NT2/D1 (cell line): Measurements from ENCODE around the gene SLC45A1.

Experiments
- DNase-seq: peaks from one replicate; pipeline ENCODE4 v3.0.0-alpha.2; 2011; ENCODE audit warnings: low read depth, low spot score
- H3K27me3 ChIP-seq: 2 replicates; pipeline ENCODE4 v1.6.0; 2011; ENCODE audit warnings: mild to moderate bottlenecking; ENCODE audit not compliant: insufficient read length, insufficient read depth
- H3K36me3 ChIP-seq: 2 replicates; pipeline ENCODE4 v1.6.1; 2011; ENCODE audit warnings: mild to moderate bottlenecking, low read length, mixed read lengths; ENCODE audit not compliant: insufficient read depth, insufficient read length
- H3K4me1 ChIP-seq: 2 replicates; pipeline ENCODE4 v1.5.1; 2011; ENCODE audit not compliant: insufficient read depth, insufficient read length
- H3K4me3 ChIP-seq: 2 replicates; pipeline ENCODE4 v1.5.1; 2011; ENCODE audit warnings: low read depth; ENCODE audit not compliant: insufficient read length
- H3K9ac ChIP-seq: 2 replicates; pipeline ENCODE4 v1.6.0; 2011; ENCODE audit warnings: low read depth; ENCODE audit not compliant: insufficient read length
- H3K9me3 ChIP-seq: 2 replicates; pipeline ENCODE4 v1.5.1; 2011; ENCODE audit warnings: mild to moderate bottlenecking, low read length; ENCODE audit not compliant: insufficient read depth
- SUZ12 ChIP-seq: IDR thresholded peaks from 2 replicates; pipeline ENCODE4 v1.6.1; 2011; ENCODE audit not compliant: insufficient read length, insufficient read depth; ENCODE audit errors: extremely low read depth
- YY1 ChIP-seq: IDR thresholded peaks from 2 replicates; pipeline ENCODE4 v1.6.1; 2011; ENCODE audit not compliant: insufficient read length, insufficient read depth
- ZNF274 ChIP-seq: IDR thresholded peaks from 2 replicates; pipeline ENCODE4 v1.6.1; 2011; ENCODE audit warnings: mild to moderate bottlenecking, low read depth, low read length

SLC45A1 gene

DNA sequence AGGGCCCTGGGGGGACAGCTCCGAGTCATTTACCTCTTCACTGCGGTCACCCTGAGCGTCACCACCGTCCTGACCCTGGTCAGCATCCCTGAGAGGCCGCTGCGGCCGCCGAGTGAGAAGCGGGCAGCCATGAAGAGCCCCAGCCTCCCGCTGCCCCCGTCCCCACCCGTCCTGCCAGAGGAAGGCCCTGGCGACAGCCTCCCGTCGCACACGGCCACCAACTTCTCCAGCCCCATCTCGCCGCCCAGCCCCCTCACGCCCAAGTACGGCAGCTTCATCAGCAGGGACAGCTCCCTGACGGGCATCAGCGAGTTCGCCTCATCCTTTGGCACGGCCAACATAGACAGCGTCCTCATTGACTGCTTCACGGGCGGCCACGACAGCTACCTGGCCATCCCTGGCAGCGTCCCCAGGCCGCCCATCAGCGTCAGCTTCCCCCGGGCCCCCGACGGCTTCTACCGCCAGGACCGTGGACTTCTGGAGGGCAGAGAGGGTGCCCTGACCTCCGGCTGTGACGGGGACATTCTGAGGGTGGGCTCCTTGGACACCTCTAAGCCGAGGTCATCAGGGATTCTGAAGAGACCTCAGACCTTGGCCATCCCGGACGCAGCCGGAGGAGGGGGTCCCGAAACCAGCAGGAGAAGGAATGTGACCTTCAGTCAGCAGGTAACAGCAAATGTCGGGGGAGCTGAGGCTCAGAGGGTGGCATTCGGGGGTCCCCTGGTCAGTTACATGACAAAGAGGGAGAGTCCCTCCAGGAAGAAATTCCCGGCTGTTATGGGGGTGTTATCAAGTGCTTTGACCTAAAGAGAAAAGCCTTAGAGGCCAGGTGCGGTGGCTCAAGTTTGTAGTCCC, 12.6 kb downstream of the SLC45A1 start:
- no peaks in the 10 kb centered on the region for H3K27me3 ChIP-seq
- no peak overlapping the region for H3K4me3 ChIP-seq
- no peak for TF ChIP-seq ZNF274
- no peak overlapping the region for H3K9ac ChIP-seq
- no peaks in the 10 kb centered on the region for H3K36me3 ChIP-seq
- no peaks in the 10 kb centered on the region for H3K4me1 ChIP-seq
- DNase-seq: no peak
- H3K9me3 ChIP-seq: no peaks in the 10 kb centered on the region

DNA sequence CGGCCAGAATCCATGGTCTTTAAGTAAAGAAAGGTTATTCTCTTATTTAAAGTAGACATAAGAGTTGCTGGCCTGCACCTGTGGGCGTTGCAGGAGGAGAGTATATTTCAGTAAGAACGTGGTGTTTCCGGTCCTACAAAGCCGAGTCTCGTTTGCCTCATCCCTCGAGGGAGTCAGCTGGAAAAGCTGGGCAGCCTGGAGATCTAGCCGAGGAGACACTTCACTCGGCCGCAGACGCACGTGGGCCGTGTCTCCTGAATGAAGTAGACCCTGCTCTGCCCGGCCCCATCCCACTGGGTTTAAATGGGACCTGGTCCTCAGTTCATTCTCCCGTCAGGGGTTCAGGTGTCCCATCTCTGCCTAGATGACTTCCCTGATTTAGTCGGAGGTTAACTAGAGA, 14.9 kb downstream of the SLC45A1 start:
- no peak for DNase-seq
- H3K27me3 ChIP-seq: no peaks in the 10 kb centered on the region
- no peaks in the 10 kb centered on the region for H3K4me1 ChIP-seq
- H3K36me3 ChIP-seq: no peaks in the 10 kb centered on the region
- no peak overlapping the region for H3K9ac ChIP-seq
- no peak for TF ChIP-seq ZNF274
- no peak for TF ChIP-seq YY1
- TF ChIP-seq SUZ12: no peak
- H3K4me3 ChIP-seq: no peak overlapping the region
- no peaks in the 10 kb centered on the region for H3K9me3 ChIP-seq

DNA sequence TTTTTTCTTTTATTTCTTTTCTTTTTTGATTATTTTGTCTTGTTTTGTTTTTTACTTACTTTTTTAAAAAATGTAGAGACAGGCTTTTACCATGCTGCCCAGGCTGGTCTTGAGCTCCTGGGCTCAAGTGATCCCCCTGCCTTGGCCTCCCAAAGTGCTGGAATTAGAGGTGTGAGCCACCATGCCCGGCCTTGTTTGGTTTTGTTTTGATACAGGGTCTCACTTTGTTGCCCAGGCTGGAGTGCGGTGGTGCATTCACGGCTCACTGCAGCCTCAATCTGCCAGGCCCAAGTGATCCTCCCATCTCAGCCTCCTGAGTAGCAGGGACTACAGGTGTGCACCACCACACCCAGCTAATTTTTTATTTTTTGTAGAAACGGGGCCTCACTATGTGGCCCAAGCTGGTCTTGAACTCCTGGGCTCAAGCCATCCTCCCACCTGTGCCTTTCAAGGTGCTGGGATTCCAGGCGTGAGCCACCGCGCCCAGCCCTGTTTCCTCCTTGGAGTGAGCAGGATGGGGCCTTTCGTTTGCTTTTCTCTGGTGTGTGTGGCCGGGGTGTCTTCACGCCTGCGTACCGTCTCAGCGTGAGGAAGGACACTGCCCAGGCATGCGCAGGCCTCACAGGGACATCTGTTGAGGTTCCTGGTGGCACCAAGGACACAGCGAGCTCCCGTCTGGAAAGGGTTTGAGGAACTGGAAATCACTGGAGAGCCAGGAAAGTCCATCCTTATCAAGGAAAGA, 15.5 kb downstream of the SLC45A1 start:
- TF ChIP-seq YY1 (no peak), ZNF274 (no peak), SUZ12 (no peak)
- Histone ChIP-seq H3K36me3 (no peaks in the 10 kb centered on the region), H3K27me3 (no peaks in the 10 kb centered on the region), H3K9ac (no peak overlapping the region), H3K4me3 (no peak overlapping the region), H3K9me3 (no peaks in the 10 kb centered on the region), H3K4me1 (no peaks in the 10 kb centered on the region)
- no peak for DNase-seq

DNA sequence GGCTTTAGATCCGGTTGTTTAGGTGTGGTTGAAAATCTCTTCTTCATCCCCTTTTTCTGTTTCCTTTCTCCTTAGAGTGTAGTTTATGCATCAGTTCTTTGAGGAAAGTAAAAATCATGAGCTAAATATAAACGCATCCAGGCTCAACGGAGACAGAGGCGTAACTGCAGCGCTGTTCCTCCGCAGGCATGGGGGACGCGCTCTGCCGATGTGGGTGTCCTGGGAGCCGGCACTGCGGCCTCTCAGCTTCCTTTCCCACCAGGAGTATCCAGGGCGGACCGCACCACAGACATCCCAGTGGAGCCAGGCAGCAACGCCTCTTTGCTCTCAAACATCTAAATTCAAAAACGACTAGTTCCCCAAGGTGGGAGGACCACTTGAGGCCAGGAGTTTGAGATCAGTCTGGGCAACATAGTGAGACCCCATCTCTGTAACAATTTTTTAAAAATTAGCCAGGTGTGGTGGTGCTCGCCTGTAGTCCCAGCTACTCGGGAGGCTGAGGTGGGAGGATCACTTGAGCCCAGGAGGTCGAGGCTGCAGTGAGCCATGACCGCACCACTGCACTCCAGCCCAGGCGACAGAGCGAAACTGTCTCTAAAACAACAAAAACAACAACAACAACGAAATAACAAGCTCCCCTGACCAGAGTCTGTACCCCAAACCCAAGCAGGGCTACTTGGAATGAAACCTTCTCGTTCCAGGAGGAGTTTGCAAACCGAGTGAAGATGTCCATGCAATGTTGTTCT, 16.4 kb downstream of the SLC45A1 start:
- Histone ChIP-seq H3K27me3 (no peaks in the 10 kb centered on the region), H3K36me3 (no peaks in the 10 kb centered on the region), H3K9ac (no peak overlapping the region), H3K4me3 (no peak overlapping the region), H3K9me3 (no peaks in the 10 kb centered on the region), H3K4me1 (no peaks in the 10 kb centered on the region)
- DNase-seq: no peak
- TF ChIP-seq SUZ12 (no peak), ZNF274 (no peak), YY1 (no peak)

DNA sequence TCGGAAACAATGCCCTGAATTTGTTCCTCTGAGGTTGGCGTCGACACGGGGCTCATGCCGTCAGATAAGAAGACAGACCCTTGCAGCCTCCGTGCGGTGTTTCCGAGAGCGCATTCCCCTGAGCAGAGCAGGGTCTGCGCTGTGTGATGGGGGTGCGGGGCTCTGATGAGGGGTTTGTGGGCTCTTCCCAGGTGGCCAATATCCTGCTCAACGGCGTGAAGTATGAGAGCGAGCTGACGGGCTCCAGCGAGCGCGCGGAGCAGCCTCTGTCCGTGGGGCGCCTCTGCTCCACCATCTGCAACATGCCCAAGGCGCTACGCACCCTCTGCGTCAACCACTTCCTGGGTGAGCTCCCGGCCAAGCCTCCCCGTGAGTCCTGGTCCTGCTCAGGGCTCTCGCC, 17.3 kb downstream of the SLC45A1 start:
- Histone ChIP-seq H3K4me3 (no peak overlapping the region), H3K36me3 (no peaks in the 10 kb centered on the region), H3K4me1 (no peaks in the 10 kb centered on the region), H3K9ac (no peak overlapping the region), H3K9me3 (no peaks in the 10 kb centered on the region), H3K27me3 (no peaks in the 10 kb centered on the region)
- no peak for TF ChIP-seq SUZ12
- DNase-seq: no peak

DNA sequence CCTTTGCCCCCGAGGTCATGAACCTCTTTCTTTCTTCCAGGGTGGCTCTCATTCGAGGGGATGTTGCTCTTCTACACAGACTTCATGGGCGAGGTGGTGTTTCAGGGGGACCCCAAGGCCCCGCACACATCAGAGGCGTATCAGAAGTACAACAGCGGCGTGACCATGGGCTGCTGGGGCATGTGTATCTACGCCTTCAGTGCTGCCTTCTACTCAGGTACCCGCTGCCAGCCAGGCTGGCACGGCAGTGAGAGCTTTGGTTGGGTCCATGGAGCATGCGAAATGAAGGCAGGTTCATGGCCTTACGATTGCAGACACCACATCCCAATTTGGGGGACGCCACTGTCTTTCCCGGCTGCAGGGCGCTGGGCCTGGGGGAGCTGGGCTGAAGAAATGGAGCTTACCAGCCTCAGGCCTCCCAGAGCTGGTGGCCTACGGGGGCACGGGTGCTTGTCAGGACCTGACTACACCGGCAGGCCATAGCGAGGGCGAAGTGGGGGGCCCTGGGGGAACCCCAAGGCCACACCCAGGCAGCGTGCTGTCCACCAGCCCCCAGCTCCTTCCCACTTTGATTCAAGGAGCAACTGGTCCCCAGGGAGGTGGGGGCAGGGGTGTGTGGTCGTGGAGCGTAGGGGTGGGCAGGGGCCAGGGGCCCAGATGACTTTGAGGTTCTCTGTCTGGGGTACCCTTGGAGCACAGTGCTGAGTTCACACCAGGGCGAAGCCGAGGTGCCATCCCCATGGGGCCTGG, 20.0 kb downstream of the SLC45A1 start:
- TF ChIP-seq SUZ12 (no peak), ZNF274 (no peak), YY1 (no peak)
- no peak overlapping the region for H3K9ac ChIP-seq
- no peaks in the 10 kb centered on the region for H3K36me3 ChIP-seq
- H3K4me1 ChIP-seq: no peaks in the 10 kb centered on the region
- no peaks in the 10 kb centered on the region for H3K27me3 ChIP-seq
- H3K4me3 ChIP-seq: no peak overlapping the region
- H3K9me3 ChIP-seq: no peaks in the 10 kb centered on the region
- no peak for DNase-seq
